HG02884 (cell line): ENCODE data around the gene WNT4.

Experiments used
- ATAC-seq: cut with Tn5 transposase; IDR thresholded peaks from one replicate; pipeline ENCODE4 v1.9.1; 2021; ENCODE audit warnings: mild to moderate bottlenecking, moderate library complexity; ENCODE audit not compliant: unreplicated experiment

WNT4 gene

GRCh38 chr1:22143065-22144033 is at the start of gene WNT4:
TSS of gene WNT4 (minus strand) at chr1:22143097. CDS start at chr1:22142922, 175 bp downstream.
- no peak for ATAC-seq

- no peak for ATAC-seq
Observed at GRCh38 chr1:22190731-22191130, 47.8 kb upstream of the WNT4 start.

GRCh38 chr1:22190251-22190650 is 47.4 kb upstream of the WNT4 start:
- ATAC-seq: no peak

GRCh38 chr1:22189619-22190018 is 46.7 kb upstream of the WNT4 start:
- ATAC-seq: no peak

- ATAC-seq: no peak
Observed at GRCh38 chr1:22188914-22189313, 46.0 kb upstream of the WNT4 start.

- no peak for ATAC-seq
Observed at GRCh38 chr1:22188436-22188835, 45.5 kb upstream of the WNT4 start.

- no peak for ATAC-seq
Observed at GRCh38 chr1:22186311-22186710, 43.4 kb upstream of the WNT4 start.

GRCh38 chr1:22184892-22185612 is 42.2 kb upstream of the WNT4 start:
- ATAC-seq: no peak

GRCh38 chr1:22184454-22184853 is 41.6 kb upstream of the WNT4 start:
- no peak for ATAC-seq

- ATAC-seq: no peak
Observed at GRCh38 chr1:22182715-22183114, 39.8 kb upstream of the WNT4 start.

- no peak for ATAC-seq
Observed at GRCh38 chr1:22179197-22179803, 36.4 kb upstream of the WNT4 start.

GRCh38 chr1:22177354-22178003 is 34.6 kb upstream of the WNT4 start:
- ATAC-seq: no peak

GRCh38 chr1:22176258-22176657 is 33.4 kb upstream of the WNT4 start:
- no peak for ATAC-seq

- no peak for ATAC-seq
Observed at GRCh38 chr1:22174446-22175220, 31.7 kb upstream of the WNT4 start.

GRCh38 chr1:22171951-22172715 is 29.2 kb upstream of the WNT4 start:
- no peak for ATAC-seq

GRCh38 chr1:22169816-22170215 is 26.9 kb upstream of the WNT4 start:
- ATAC-seq: no peak

- ATAC-seq: no peak
Observed at GRCh38 chr1:22168412-22168973, 25.6 kb upstream of the WNT4 start.

- no peak for ATAC-seq
Observed at GRCh38 chr1:22166439-22166838, 23.5 kb upstream of the WNT4 start.
